Ishikawa (cell line): Measurements from ENCODE around the gene SLC24A3.

ENCODE experiments used
- CEBPB ChIP-seq: IDR thresholded peaks from 2 replicates; pipeline ENCODE4 v1.6.1; 2012
- EGR1 ChIP-seq: IDR thresholded peaks from 2 replicates; pipeline ENCODE4 v1.6.1; 2012
- EP300 ChIP-seq: IDR thresholded peaks from 2 replicates; pipeline ENCODE4 v1.6.1; 2012; ENCODE audit warnings: borderline replicate concordance
- MAX ChIP-seq: IDR thresholded peaks from 2 replicates; pipeline ENCODE4 v1.6.1; 2012
- NFIC ChIP-seq: IDR thresholded peaks from 2 replicates; pipeline ENCODE4 v1.6.1; 2012
- RAD21 ChIP-seq: IDR thresholded peaks from 2 replicates; pipeline ENCODE4 v1.6.1; 2012; ENCODE audit warnings: low read depth
- YY1 ChIP-seq: IDR thresholded peaks from 2 replicates; pipeline ENCODE4 v1.6.1; 2012; ENCODE audit warnings: low read depth
- TF ChIP-seq, protein P1 (sequence below): IDR thresholded peaks from 2 replicates; pipeline ENCODE4 v1.6.1; 2012; ENCODE audit warnings: low read depth, mild to moderate bottlenecking
- TF ChIP-seq, protein P2 (sequence below): IDR thresholded peaks from 2 replicates; pipeline ENCODE4 v1.6.1; 2012

DNA sequence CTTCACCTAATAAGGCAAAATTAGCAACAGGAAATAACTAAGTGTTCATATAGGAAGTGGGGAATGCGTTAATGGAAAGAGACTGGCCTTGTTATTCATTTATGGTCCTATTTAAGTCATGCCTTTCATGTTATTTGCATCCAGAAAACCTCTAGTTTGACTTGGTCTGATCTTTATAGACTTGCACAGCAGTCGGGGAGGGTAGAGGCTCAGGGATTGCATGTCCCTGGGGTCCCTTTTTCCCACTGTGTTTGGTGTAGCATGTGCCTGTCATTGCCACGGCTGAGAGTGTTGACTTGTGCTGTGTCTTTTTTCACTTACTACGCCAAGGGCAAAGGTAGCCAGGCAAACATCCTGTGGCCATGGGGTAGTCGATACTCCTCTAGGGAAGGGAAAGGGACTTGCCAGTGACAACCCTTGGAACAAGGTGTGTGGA, 440.2 kb downstream of the SLC24A3 start:
- TF ChIP-seq EP300 (no peak), YY1 (no peak), MAX (no peak), NFIC (no peak), RAD21 (no peak), CEBPB (no peak), EGR1 (no peak)
- TF ChIP-seq, protein P1, sequence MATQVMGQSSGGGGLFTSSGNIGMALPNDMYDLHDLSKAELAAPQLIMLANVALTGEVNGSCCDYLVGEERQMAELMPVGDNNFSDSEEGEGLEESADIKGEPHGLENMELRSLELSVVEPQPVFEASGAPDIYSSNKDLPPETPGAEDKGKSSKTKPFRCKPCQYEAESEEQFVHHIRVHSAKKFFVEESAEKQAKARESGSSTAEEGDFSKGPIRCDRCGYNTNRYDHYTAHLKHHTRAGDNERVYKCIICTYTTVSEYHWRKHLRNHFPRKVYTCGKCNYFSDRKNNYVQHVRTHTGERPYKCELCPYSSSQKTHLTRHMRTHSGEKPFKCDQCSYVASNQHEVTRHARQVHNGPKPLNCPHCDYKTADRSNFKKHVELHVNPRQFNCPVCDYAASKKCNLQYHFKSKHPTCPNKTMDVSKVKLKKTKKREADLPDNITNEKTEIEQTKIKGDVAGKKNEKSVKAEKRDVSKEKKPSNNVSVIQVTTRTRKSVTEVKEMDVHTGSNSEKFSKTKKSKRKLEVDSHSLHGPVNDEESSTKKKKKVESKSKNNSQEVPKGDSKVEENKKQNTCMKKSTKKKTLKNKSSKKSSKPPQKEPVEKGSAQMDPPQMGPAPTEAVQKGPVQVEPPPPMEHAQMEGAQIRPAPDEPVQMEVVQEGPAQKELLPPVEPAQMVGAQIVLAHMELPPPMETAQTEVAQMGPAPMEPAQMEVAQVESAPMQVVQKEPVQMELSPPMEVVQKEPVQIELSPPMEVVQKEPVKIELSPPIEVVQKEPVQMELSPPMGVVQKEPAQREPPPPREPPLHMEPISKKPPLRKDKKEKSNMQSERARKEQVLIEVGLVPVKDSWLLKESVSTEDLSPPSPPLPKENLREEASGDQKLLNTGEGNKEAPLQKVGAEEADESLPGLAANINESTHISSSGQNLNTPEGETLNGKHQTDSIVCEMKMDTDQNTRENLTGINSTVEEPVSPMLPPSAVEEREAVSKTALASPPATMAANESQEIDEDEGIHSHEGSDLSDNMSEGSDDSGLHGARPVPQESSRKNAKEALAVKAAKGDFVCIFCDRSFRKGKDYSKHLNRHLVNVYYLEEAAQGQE = no peak
- TF ChIP-seq, protein P2, sequence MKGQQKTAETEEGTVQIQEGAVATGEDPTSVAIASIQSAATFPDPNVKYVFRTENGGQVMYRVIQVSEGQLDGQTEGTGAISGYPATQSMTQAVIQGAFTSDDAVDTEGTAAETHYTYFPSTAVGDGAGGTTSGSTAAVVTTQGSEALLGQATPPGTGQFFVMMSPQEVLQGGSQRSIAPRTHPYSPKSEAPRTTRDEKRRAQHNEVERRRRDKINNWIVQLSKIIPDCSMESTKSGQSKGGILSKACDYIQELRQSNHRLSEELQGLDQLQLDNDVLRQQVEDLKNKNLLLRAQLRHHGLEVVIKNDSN = no peak
